Prostate gland (tissue), 2 donors: ENCODE measurements around the gene SUN5. TPM values are rescaled to one million over a fixed set of nuclear protein-coding genes. Genes with fewer than 3 reads are reported as not detected.

Experiments
- DNase-seq: peaks from one replicate; pipeline ENCODE4 v3.0.0-alpha.2; 2019; ENCODE audit warnings: low spot score
- H3K27ac ChIP-seq, 2 donors: fragments of 200-600 bp; sonication (generic); 2 replicates each; pipeline ENCODE4 v1.5.1; 2017 to 2019
- H3K27me3 ChIP-seq: fragments of 200-600 bp; sonication (generic); replicated peaks from 2 replicates; pipeline ENCODE4 v1.5.1; 2019; ENCODE audit not compliant: insufficient read depth
- H3K36me3 ChIP-seq, 2 donors: fragments of 200-600 bp; sonication (generic); 1 replicate in 1 of 2; 2 replicates in 1 of 2; pipeline versions ENCODE4 v1.5.1 to v1.8.1; 2017 to 2019
- H3K4me1 ChIP-seq: fragments of 200-600 bp; sonication (generic); replicated peaks from 2 replicates; pipeline ENCODE4 v1.5.1; 2019
- H3K4me3 ChIP-seq, 2 donors: fragments of 200-600 bp; sonication (generic); 2 replicates each; pipeline ENCODE4 v1.5.1; 2017 to 2019
- H3K9me3 ChIP-seq: fragments of 200-600 bp; sonication (generic); 2 replicates; pipeline ENCODE4 v1.5.1; 2017
- POLR2A ChIP-seq: fragments of 450-650 bp; IDR thresholded peaks from one replicate; pipeline ENCODE4 v1.6.1; 2016; ENCODE audit warnings: antibody characterized with exemption, mild to moderate bottlenecking
- POLR2AphosphoS5 ChIP-seq: sonication (generic); formaldehyde crosslinking; IDR thresholded peaks from one replicate; pipeline ENCODE4 v1.6.1; 2017; ENCODE audit warnings: antibody characterized with exemption
- WGBS: methylation state at CpG from one replicate; pipeline ENCODE4 v1.1.5; 2018; 5-methylcytosine and 5-hydroxymethylcytosine counted together
- intact Hi-C: fragments of 100-400 bp; cut with DNase I; formaldehyde crosslinking; loops from one replicate; pipeline ENCODE4 v1.14.2; 2022
- total RNA-seq, 2 donors: library from RNA; depleted of rRNA; stranded (reverse); fragments of >200 nt; gene quantifications; one replicate each; pipeline ENCODE4 v1.1.0, GENCODE V29; 2016
- TF ChIP-seq, protein P1 (sequence below), 4 experiments: fragments of 200-600 bp in 2 of 4; fragments of 450-650 bp in 2 of 4; sonication (generic) in 2 of 4; IDR thresholded peaks; 1 replicate in 3 of 4; 2 replicates in 1 of 4; pipeline ENCODE4 v1.5.1; 2016 to 2019; ENCODE audit warnings: antibody characterized with exemption in 4 of 4, mild to moderate bottlenecking in 2 of 4, moderate library complexity in 2 of 4

SUN5 gene
- total RNA-seq, 2 donors from 2014 or later: 4.7 TPM; not detected in 1

DNA sequence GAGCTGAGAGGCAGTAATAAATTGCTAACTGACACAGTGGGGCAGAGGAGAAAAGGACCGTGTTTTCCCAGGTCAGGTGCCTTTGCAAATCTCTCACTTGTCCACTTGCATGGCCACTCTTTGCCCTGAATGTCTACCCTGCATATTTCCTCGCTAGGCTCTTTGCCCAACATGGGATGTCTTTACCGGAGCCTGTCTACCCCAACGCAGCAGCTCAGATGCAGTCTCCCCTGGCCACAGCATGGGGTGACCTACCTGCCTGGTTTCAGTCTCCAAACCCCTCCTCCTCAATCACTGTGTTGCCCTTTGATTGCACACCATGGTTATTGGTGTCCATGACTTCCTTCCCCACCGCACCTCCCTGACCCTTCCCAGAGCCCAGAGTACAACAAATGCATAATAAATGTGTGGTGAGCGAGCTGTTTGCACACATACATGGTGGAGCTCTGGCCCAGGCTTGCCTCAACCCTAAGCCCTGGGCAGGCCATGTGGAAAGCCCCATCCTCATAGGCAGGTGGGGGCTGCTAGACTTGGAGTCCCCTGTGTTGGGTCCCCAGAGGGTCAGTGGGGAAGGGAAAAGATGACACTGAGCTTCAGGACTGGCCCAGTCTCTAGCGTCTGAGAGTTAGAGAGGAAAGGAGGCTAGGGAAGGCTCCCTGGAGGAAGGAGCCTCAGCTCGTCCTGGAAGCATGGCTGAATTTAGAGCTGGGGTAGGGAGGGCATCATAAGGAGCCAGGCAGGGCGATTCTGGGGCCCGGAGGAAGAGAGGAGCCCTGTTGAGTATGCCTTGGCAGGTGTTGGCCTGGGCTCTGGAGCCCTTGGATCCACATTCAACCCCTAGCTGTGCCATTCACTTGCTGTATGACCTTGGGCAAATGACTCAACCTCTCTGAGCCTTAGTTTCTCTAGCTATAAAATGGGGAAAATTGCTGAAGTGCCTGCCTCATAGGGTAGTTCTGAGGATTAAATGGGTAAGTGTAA lies 22.8 kb upstream of the SUN5 start:
- H3K4me3 ChIP-seq: no peak overlapping the region
- H3K27me3 ChIP-seq: no peaks in the 10 kb centered on the region
- no peaks in the 10 kb centered on the region for H3K36me3 ChIP-seq
- no peaks in the 10 kb centered on the region for H3K9me3 ChIP-seq
- H3K27ac ChIP-seq: no peak overlapping the region
- DNase-seq: no peak
- intact Hi-C loops: no loop called here
- H3K4me1 ChIP-seq: no peaks in the 10 kb centered on the region
- TF ChIP-seq POLR2A (no peak), POLR2AphosphoS5 (no peak)
- TF ChIP-seq, protein P1, sequence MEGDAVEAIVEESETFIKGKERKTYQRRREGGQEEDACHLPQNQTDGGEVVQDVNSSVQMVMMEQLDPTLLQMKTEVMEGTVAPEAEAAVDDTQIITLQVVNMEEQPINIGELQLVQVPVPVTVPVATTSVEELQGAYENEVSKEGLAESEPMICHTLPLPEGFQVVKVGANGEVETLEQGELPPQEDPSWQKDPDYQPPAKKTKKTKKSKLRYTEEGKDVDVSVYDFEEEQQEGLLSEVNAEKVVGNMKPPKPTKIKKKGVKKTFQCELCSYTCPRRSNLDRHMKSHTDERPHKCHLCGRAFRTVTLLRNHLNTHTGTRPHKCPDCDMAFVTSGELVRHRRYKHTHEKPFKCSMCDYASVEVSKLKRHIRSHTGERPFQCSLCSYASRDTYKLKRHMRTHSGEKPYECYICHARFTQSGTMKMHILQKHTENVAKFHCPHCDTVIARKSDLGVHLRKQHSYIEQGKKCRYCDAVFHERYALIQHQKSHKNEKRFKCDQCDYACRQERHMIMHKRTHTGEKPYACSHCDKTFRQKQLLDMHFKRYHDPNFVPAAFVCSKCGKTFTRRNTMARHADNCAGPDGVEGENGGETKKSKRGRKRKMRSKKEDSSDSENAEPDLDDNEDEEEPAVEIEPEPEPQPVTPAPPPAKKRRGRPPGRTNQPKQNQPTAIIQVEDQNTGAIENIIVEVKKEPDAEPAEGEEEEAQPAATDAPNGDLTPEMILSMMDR (IDR thresholded peaks at IDR 0.05): no peak
- WGBS: 73% methylated on average over 10 of the region's 10 CpGs

DNA sequence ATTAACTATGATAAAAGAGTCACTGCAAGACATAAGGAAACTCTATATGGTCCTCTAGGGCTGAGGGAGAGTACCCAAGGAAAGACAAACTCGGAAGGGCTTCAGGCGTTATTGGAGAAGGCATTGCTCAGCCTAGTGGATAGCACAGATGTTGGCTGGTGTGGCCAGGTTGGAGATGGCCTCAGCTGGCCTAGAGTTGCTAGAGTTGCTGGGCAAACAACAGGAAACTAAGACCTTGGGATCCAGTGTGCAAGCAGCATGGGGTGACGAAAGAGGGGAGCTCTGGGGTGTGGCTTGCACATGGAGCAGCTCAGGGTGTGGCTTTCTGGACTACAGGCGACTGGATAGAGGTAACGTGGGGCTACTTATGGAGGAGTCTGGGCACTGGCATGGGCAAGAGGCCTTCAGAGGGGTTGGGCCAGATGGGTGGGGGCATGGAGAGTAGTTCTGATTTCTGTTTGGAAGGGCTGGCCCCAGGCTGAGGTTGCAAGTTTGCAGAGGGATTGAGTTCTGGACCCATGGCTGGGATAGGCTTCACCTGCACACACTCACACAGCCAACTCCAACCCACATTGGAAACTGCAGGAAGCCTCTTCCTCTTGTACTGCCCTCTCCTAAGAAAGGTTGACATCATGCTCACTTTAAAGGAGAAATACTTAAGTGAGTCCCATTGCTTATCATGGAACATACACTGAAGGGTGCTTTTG lies 22.0 kb upstream of the SUN5 start:
- Histone ChIP-seq H3K27me3 (no peaks in the 10 kb centered on the region), H3K4me3 (no peak overlapping the region), H3K9me3 (no peaks in the 10 kb centered on the region), H3K36me3 (no peaks in the 10 kb centered on the region), H3K4me1 (no peaks in the 10 kb centered on the region), H3K27ac (no peak overlapping the region)
- no peak for TF ChIP-seq POLR2A
- TF ChIP-seq, protein P1 (IDR thresholded peaks at IDR 0.05): no peak
- TF ChIP-seq POLR2AphosphoS5: no peak
- WGBS: 61% methylated on average over 5 of the region's 5 CpGs
- DNase-seq: no peak
- intact Hi-C loops: no loop called here

DNA sequence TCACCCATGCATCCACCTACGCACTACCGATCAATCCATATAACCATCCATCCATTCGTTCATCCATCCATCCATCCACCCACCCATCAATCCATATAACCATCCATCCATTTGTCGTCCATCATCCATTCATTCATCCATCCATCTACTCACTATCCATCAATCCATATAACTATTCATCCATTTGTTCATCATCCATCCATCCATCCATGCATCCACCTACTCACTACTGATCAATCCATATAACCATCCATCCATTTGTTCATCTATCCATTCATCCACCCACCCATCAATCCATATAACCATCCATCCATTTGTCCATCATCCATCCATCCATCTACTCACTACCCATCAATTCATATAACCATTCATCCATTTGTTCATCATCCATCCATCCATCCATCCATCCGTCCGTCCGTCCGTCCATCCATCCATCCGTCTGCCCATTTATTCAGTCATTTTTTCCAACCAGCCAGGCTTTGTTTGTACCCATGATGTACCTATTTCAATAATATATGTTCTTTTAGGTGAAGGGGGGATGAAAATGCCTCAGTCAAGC lies 21.2 kb upstream of the SUN5 start:
- Histone ChIP-seq H3K9me3 (no peaks in the 10 kb centered on the region), H3K4me1 (no peaks in the 10 kb centered on the region), H3K27me3 (no peaks in the 10 kb centered on the region), H3K36me3 (no peaks in the 10 kb centered on the region), H3K27ac (no peak overlapping the region), H3K4me3 (no peak overlapping the region)
- TF ChIP-seq POLR2A: no peak
- TF ChIP-seq POLR2AphosphoS5: no peak
- intact Hi-C loops: no loop called here
- DNase-seq: no peak
- WGBS: 88% methylated on average over 9 of the region's 9 CpGs

DNA sequence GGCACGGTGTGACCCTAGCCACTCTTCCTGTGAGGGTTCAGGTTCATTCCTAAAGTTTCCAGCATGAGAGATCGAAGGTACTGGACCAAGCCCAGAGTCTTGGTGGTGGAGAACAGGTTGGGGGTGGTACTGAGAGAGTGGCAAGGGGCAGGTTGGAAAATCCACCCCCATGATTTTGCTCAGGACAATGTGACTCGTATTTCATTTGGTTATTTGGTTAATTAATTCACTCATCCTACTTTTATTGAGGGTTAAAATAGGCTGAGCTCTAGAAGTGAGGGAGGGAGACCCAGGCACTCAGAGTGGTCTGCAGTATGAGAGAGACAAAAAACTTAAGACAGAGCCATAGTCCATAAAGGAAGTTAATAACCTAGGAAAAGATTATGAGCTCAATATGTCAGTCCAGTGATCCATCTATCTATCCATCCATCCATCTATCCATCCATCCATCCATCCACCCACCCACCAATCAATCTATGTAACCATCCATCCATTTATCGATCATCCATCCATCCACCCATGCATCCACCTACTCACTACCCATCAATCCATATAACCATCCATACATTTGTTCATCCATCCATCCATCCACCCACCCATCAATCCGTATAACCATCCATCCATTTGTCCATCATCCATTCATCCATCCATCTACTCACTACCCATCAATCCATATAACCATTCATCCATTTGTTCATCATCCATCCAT lies 20.5 kb upstream of the SUN5 start:
- no peaks in the 10 kb centered on the region for H3K9me3 ChIP-seq
- DNase-seq: no peak
- intact Hi-C loops: no loop called here
- TF ChIP-seq, protein P1 (IDR thresholded peaks at IDR 0.05): no peak
- TF ChIP-seq POLR2A: no peak
- TF ChIP-seq POLR2AphosphoS5: no peak
- H3K4me1 ChIP-seq: no peaks in the 10 kb centered on the region
- no peaks in the 10 kb centered on the region for H3K27me3 ChIP-seq
- H3K36me3 ChIP-seq: no peaks in the 10 kb centered on the region
- no peak overlapping the region for H3K27ac ChIP-seq
- 69% methylated on average over 5 of the region's 5 CpGs for WGBS
- H3K4me3 ChIP-seq: no peak overlapping the region

DNA sequence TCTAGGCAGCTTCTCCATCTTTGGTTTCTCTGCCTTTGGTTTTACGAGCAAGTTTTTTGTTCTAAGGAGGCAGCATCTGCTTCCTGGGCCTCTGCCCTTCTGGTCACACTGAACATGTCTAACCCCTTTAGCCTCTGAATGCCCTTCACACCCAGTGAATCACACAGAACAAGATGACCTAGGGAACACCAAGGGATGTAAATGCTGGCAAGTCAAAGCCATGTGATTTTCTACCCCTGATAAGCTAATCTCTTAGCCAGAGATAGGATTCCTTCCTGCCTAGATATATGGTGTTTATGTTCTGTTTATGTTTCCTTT lies 20.0 kb upstream of the SUN5 start:
- Histone ChIP-seq H3K9me3 (no peaks in the 10 kb centered on the region), H3K27me3 (no peaks in the 10 kb centered on the region), H3K4me1 (no peaks in the 10 kb centered on the region), H3K4me3 (no peak overlapping the region), H3K27ac (no peak overlapping the region), H3K36me3 (no peaks in the 10 kb centered on the region)
- DNase-seq: no peak
- intact Hi-C loops: no loop called here
- 81% methylated on average over 1 of the region's 1 CpG for WGBS
- TF ChIP-seq POLR2AphosphoS5: no peak
